HepG2 (cell line): ENCODE results near the gene AFF2.

Source experiments
- POLR2A ChIP-seq, 2 experiments: IDR thresholded peaks; 2 replicates each; pipeline ENCODE4 v1.6.1; 2011; ENCODE audit warnings: low read depth in 2 of 2, low read length in 2 of 2, mild to moderate bottlenecking in 1 of 2, moderate library complexity in 1 of 2; ENCODE audit not compliant: insufficient read depth in 1 of 2
- SYNCRIP ChIP-seq: fragments of 200-400 bp; formaldehyde crosslinking; IDR thresholded peaks from 2 replicates; pipeline ENCODE4 v1.6.1; 2018; ENCODE audit warnings: mild to moderate bottlenecking, low read depth, low read length; ENCODE audit not compliant: insufficient read depth
- ZBTB7A ChIP-seq: sonication (generic); formaldehyde crosslinking; IDR thresholded peaks from 2 replicates; pipeline ENCODE4 v1.8.0; 2022; ENCODE audit warnings: mild to moderate bottlenecking, missing genetic modification reagents

DNA sequence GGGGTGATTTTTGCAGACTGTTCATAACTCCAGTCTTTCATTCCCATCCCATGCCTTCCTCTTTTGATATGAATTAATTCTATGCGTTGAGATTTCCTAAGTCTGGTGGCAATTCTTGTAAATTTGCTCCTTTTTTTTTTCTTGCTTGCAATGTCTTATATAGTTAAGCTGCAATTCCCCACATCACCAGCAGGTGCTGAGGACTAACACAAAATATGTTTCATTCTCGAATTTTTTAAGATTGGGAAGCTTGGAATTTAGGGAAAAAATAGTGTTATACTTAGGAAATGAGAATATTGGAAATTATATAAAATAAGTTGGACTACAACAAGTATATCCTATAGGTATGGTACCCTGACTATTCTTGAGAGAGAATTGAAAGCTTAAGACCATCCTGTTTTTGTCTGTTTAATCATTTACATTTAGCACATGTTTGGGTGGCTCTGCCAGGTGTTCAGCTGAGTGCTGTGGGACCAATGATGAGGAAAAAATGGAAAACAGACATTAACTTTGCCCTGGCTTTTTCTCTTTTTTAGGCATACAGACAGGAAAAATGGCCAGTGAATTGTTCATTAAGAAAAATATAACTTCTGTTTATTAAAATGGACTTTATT lies 30.2 kb downstream of the AFF2 start:
- TF ChIP-seq POLR2A (IDR thresholded peaks at IDR 0.05; ENCODE audit: insufficient read depth in 1 of 2, low read depth in 2 of 2, low read length in 2 of 2) (no peak), SYNCRIP (no peak), ZBTB7A (CRISPR knock-in tag) (no peak)
